Astrocyte (in vitro differentiated cells and primary cell): ENCODE results near the gene GPATCH4. TPM values are rescaled to one million over a fixed set of nuclear protein-coding genes. Genes with fewer than 3 reads are reported as not detected.

Experiments
- DNase-seq: peaks from one replicate; pipeline ENCODE4 v3.0.0-alpha.2; 2010; ENCODE audit warnings: low read depth
- FAIRE-seq: peaks from 2 replicates; lab custom pipeline; 2011; peaks lifted over from hg19 to GRCh38; lab: Jason Lieb, UNC
- H2AFZ ChIP-seq: 2 replicates; pipeline ENCODE4 v1.6.0; 2012; ENCODE audit warnings: low read depth, low read length, inconsistent platforms
- H3K27ac ChIP-seq: 2 replicates; pipeline ENCODE4 v1.5.1; 2011; ENCODE audit warnings: low read depth, low read length, inconsistent platforms
- H3K27me3 ChIP-seq: 2 replicates; pipeline ENCODE4 v1.6.0; 2011; ENCODE audit warnings: low read length, inconsistent platforms; ENCODE audit not compliant: insufficient read depth
- H3K36me3 ChIP-seq: 2 replicates; pipeline ENCODE4 v1.5.1; 2011; ENCODE audit warnings: low read length, inconsistent platforms; ENCODE audit not compliant: insufficient read depth
- H3K4me1 ChIP-seq: 2 replicates; pipeline ENCODE4 v1.5.1; 2011; ENCODE audit warnings: low read length, inconsistent platforms; ENCODE audit not compliant: insufficient read depth
- H3K4me2 ChIP-seq: 2 replicates; pipeline ENCODE4 v1.6.0; 2012; ENCODE audit warnings: low read length, inconsistent platforms
- H3K4me3 ChIP-seq: 2 replicates; pipeline ENCODE4 v1.5.1; 2011; ENCODE audit warnings: low read depth, mild to moderate bottlenecking, low read length, inconsistent platforms; ENCODE audit not compliant: insufficient read depth
- H3K79me2 ChIP-seq: 2 replicates; pipeline ENCODE4 v1.6.0; 2012; ENCODE audit warnings: mild to moderate bottlenecking, low read length, inconsistent platforms; ENCODE audit not compliant: insufficient read depth
- H3K9ac ChIP-seq: 2 replicates; pipeline ENCODE4 v1.6.0; 2012; ENCODE audit warnings: mild to moderate bottlenecking, low read length, inconsistent platforms
- H3K9me3 ChIP-seq: 2 replicates; pipeline ENCODE4 v1.5.1; 2012; ENCODE audit warnings: low read depth, mild to moderate bottlenecking, low read length, inconsistent platforms; ENCODE audit not compliant: insufficient read depth
- H4K20me1 ChIP-seq: 2 replicates; pipeline ENCODE4 v1.6.0; 2012; ENCODE audit warnings: low read length, inconsistent platforms; ENCODE audit not compliant: insufficient read depth
- H3K27ac Mint-ChIP-seq: one replicate; pipeline ENCODE4 v1.8.0; 2021; ENCODE audit warnings: mild to moderate bottlenecking, mixed read lengths; ENCODE audit not compliant: unreplicated experiment
- H3K27me3 Mint-ChIP-seq: one replicate; pipeline ENCODE4 v1.8.0; 2021; ENCODE audit warnings: low read depth, mixed read lengths; ENCODE audit not compliant: unreplicated experiment
- H3K36me3 Mint-ChIP-seq: one replicate; pipeline ENCODE4 v1.8.0; 2021; ENCODE audit warnings: low read depth, mixed read lengths; ENCODE audit not compliant: unreplicated experiment
- H3K4me1 Mint-ChIP-seq: one replicate; pipeline ENCODE4 v1.8.0; 2021; ENCODE audit warnings: low read depth, mixed read lengths; ENCODE audit not compliant: unreplicated experiment
- H3K4me3 Mint-ChIP-seq: one replicate; pipeline ENCODE4 v1.8.0; 2021; ENCODE audit warnings: mild to moderate bottlenecking, moderate library complexity, mixed read lengths; ENCODE audit not compliant: unreplicated experiment
- H3K9me3 Mint-ChIP-seq: one replicate; pipeline ENCODE4 v1.8.0; 2021; ENCODE audit warnings: mild to moderate bottlenecking, mixed read lengths; ENCODE audit not compliant: unreplicated experiment
- CTCF ChIP-seq: IDR thresholded peaks from 2 replicates; pipeline ENCODE4 v1.5.1; 2011; ENCODE audit warnings: low read depth, mild to moderate bottlenecking, inconsistent platforms, low read length, moderate library complexity; ENCODE audit not compliant: insufficient read depth
- EZH2 ChIP-seq: IDR thresholded peaks from 2 replicates; pipeline ENCODE4 v1.6.1; 2012; ENCODE audit warnings: mild to moderate bottlenecking, low read length, inconsistent platforms; ENCODE audit not compliant: insufficient read depth
- total RNA-seq: library from RNA; stranded (reverse); gene quantifications from 2 replicates; pipeline ENCODE4 v1.2.1, GENCODE V29; 2021

GPATCH4 gene
- total RNA-seq, 1 donor from 2014 or later = 22.8 TPM

DNA sequence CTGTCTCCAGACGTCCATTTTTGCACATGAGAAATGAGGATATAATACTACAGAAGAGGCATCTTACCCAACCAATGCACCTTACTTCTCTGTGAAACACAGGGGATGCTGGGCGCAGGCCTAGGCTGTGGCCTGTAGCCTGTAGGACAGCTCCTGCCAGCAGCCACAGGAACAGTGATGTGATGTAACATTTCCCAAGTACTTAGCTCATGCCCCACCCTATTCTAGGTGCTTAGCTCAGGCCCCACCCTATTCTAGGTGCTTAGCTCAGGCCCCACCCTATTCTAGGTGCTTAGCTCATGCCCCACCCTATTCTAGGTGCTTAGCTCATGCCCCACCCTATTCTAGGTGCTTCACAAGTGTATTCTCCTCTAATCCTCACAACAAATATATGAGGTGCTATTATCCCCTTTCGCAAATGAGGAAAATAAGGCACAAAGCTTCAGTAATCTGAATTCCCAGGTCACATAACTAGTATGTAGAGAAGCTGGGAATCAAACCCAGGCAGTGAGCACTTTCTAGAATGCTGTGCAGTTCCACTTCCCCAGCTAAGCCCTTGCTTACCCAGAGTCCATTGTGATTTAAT, 14.3 kb downstream of the GPATCH4 start:
- FAIRE-seq (no peak), DNase-seq (no peak)
- no peak overlapping the region for H3K27ac Mint-ChIP-seq
- Histone ChIP-seq H3K36me3 (no peaks in the 10 kb centered on the region), H3K79me2 (peaks cover 3% of the 10 kb centered on the region), H3K4me2 (no peak overlapping the region), H3K27me3 (no peaks in the 10 kb centered on the region), H3K4me1 (peaks cover 6% of the 10 kb centered on the region), H3K9me3 (no peaks in the 10 kb centered on the region), H3K27ac (no peak overlapping the region), H3K9ac (no peak overlapping the region), H4K20me1 (no peaks in the 10 kb centered on the region), H2AFZ (no peak overlapping the region), H3K4me3 (no peak overlapping the region)
- no peaks in the 10 kb centered on the region for H3K4me1 Mint-ChIP-seq
- peaks cover 6% of the 10 kb centered on the region for H3K27me3 Mint-ChIP-seq
- TF ChIP-seq CTCF = no peak
- no peak for TF ChIP-seq EZH2
- no peaks in the 10 kb centered on the region for H3K36me3 Mint-ChIP-seq
- no peaks in the 10 kb centered on the region for H3K9me3 Mint-ChIP-seq
- H3K4me3 Mint-ChIP-seq = no peak overlapping the region

- no peaks in the 10 kb centered on the region for H3K36me3 Mint-ChIP-seq
- no peak for FAIRE-seq
These were observed 15.0 kb downstream of the GPATCH4 start for GRCh38 chr1:156586323-156586722.

More at GRCh38 chr1:156586323-156586722, 15.0 kb downstream of the GPATCH4 start:
- TF ChIP-seq CTCF (no peak), EZH2 (no peak)
- Histone ChIP-seq H3K9ac (no peak overlapping the region), H3K4me1 (peaks cover 4% of the 10 kb centered on the region), H3K4me2 (no peak overlapping the region), H2AFZ (no peak overlapping the region), H3K36me3 (no peaks in the 10 kb centered on the region), H4K20me1 (no peaks in the 10 kb centered on the region), H3K9me3 (no peaks in the 10 kb centered on the region), H3K79me2 (no peaks in the 10 kb centered on the region), H3K27me3 (no peaks in the 10 kb centered on the region), H3K4me3 (no peak overlapping the region), H3K27ac (no peak overlapping the region)
- Mint-ChIP-seq H3K27me3 (peaks cover 8% of the 10 kb centered on the region), H3K4me1 (no peaks in the 10 kb centered on the region), H3K27ac (no peak overlapping the region), H3K4me3 (no peak overlapping the region), H3K9me3 (no peaks in the 10 kb centered on the region)
- no peak for DNase-seq
